Neural cell (in vitro differentiated cells): ENCODE measurements around the gene FFAR3. TPM values are rescaled to one million over a fixed set of nuclear protein-coding genes. Genes with fewer than 3 reads are reported as not detected.

Experiments
- H2AFZ ChIP-seq: fragments of 200-600, 300-800 bp; sonication (generic), shearing (Covaris generic); 2 replicates; pipeline ENCODE4 v1.6.0; 2014; ENCODE audit warnings: low read depth, mild to moderate bottlenecking, antibody characterized with exemption, low read length, moderate library complexity
- H3F3A ChIP-seq: fragments of 200-600 bp; shearing (Covaris generic); 2 replicates; pipeline ENCODE4 v1.6.1; 2016; ENCODE audit warnings: mild to moderate bottlenecking, moderate library complexity, mixed read lengths, antibody characterized with exemption, low read length; ENCODE audit not compliant: insufficient read depth, poor library complexity, severe bottlenecking
- H3K27ac ChIP-seq: fragments of 200-600, 300-800 bp; sonication (generic), shearing (Covaris generic); 2 replicates; pipeline ENCODE4 v1.5.1; 2014; ENCODE audit warnings: mild to moderate bottlenecking, low read length, moderate library complexity
- H3K27me3 ChIP-seq: fragments of 300-800, 200-600 bp; sonication (generic), shearing (Covaris generic); 2 replicates; pipeline ENCODE4 v1.6.0; 2014; ENCODE audit warnings: mild to moderate bottlenecking, low read depth, low read length, moderate library complexity; ENCODE audit not compliant: insufficient read depth
- H3K36me3 ChIP-seq: fragments of 300-800, 200-600 bp; sonication (generic), shearing (Covaris generic); 2 replicates; pipeline ENCODE4 v1.5.1; 2014; ENCODE audit warnings: mild to moderate bottlenecking, antibody characterized with exemption, low read length, moderate library complexity; ENCODE audit not compliant: insufficient read depth
- H3K4me2 ChIP-seq: fragments of 300-800, 200-600 bp; sonication (generic), shearing (Covaris generic); 2 replicates; pipeline ENCODE4 v1.6.0; 2014; ENCODE audit warnings: mild to moderate bottlenecking, low read length
- H3K4me3 ChIP-seq: fragments of 300-800, 200-600 bp; sonication (generic), shearing (Covaris generic); 2 replicates; pipeline ENCODE4 v1.5.1; 2014; ENCODE audit warnings: mild to moderate bottlenecking, low read length, moderate library complexity
- H3K79me2 ChIP-seq: fragments of 200-600 bp; shearing (Covaris generic); replicated peaks from 2 replicates; pipeline ENCODE4 v1.6.0; 2014; ENCODE audit warnings: mild to moderate bottlenecking, low read length, moderate library complexity; ENCODE audit not compliant: insufficient read depth
- H3K9ac ChIP-seq: fragments of 300-800, 200-600 bp; sonication (generic), shearing (Covaris generic); 2 replicates; pipeline ENCODE4 v1.6.1; 2016; ENCODE audit warnings: mild to moderate bottlenecking, low read length, mixed read lengths
- H3K9me2 ChIP-seq: fragments of 200-600 bp; shearing (Covaris generic); 2 replicates; pipeline ENCODE4 v1.6.1; 2016; ENCODE audit warnings: mild to moderate bottlenecking, low read length, mixed read lengths; ENCODE audit not compliant: insufficient read depth
- H3K9me3 ChIP-seq: fragments of 200-600, 300-800 bp; sonication (generic), shearing (Covaris generic); 2 replicates; pipeline ENCODE4 v1.6.1; 2016; ENCODE audit warnings: mild to moderate bottlenecking, mixed run types, low read length, moderate library complexity, mixed read lengths
- H4K20me1 ChIP-seq: fragments of 200-600 bp; shearing (Covaris generic); 2 replicates; pipeline ENCODE4 v1.6.1; 2016; ENCODE audit warnings: mild to moderate bottlenecking, mixed run types; ENCODE audit not compliant: insufficient read depth
- EP300 ChIP-seq: fragments of 450-650 bp; conservative IDR thresholded peaks from 2 replicates; pipeline ENCODE4 v1.6.1; 2014; ENCODE audit warnings: antibody characterized with exemption, mild to moderate bottlenecking, moderate library complexity; ENCODE audit not compliant: poor library complexity, severe bottlenecking
- EZH2 ChIP-seq: fragments of 200-600, 300-800 bp; shearing (Covaris generic), sonication (generic); IDR thresholded peaks from 2 replicates; pipeline ENCODE4 v1.6.1; 2014; ENCODE audit warnings: antibody characterized with exemption, low read length, borderline replicate concordance, mild to moderate bottlenecking; ENCODE audit not compliant: insufficient read depth, poor library complexity, severe bottlenecking
- MXI1 ChIP-seq: fragments of 450-650 bp; conservative IDR thresholded peaks from 2 replicates; pipeline ENCODE4 v1.6.1; 2014; ENCODE audit warnings: antibody characterized with exemption, mild to moderate bottlenecking; ENCODE audit not compliant: poor library complexity, severe bottlenecking
- POLR2AphosphoS5 ChIP-seq: IDR thresholded peaks from 2 replicates; pipeline ENCODE4 v1.6.1; 2012
- RAD21 ChIP-seq: fragments of 450-650 bp; conservative IDR thresholded peaks from 2 replicates; pipeline ENCODE4 v1.6.1; 2014; ENCODE audit warnings: antibody characterized with exemption, mild to moderate bottlenecking, moderate library complexity
- SMC3 ChIP-seq: fragments of 450-650 bp; conservative IDR thresholded peaks from 2 replicates; pipeline ENCODE4 v1.6.1; 2014; ENCODE audit warnings: antibody characterized with exemption, mild to moderate bottlenecking, moderate library complexity; ENCODE audit not compliant: poor library complexity
- TAF1 ChIP-seq: IDR thresholded peaks from 2 replicates; pipeline ENCODE4 v1.6.1; 2012; ENCODE audit warnings: low read depth
- polyA plus RNA-seq: library from polyadenylated mRNA; depleted of rRNA; stranded (reverse); fragments of >200 nt; gene quantifications from 2 replicates; pipeline ENCODE4 v1.2.3, GENCODE V29; 2014
- TF ChIP-seq, protein P1 (sequence below): IDR thresholded peaks from 2 replicates; pipeline ENCODE4 v1.6.1; 2012; ENCODE audit warnings: borderline replicate concordance
- TF ChIP-seq, protein P2 (sequence below): fragments of 450-650 bp; IDR thresholded peaks from 2 replicates; pipeline ENCODE4 v1.5.1; 2014; ENCODE audit warnings: antibody characterized with exemption, mild to moderate bottlenecking, moderate library complexity; ENCODE audit not compliant: poor library complexity, severe bottlenecking

The FFAR3 gene
- polyA plus RNA-seq, 1 donor from 2014 or later: not detected

DNA sequence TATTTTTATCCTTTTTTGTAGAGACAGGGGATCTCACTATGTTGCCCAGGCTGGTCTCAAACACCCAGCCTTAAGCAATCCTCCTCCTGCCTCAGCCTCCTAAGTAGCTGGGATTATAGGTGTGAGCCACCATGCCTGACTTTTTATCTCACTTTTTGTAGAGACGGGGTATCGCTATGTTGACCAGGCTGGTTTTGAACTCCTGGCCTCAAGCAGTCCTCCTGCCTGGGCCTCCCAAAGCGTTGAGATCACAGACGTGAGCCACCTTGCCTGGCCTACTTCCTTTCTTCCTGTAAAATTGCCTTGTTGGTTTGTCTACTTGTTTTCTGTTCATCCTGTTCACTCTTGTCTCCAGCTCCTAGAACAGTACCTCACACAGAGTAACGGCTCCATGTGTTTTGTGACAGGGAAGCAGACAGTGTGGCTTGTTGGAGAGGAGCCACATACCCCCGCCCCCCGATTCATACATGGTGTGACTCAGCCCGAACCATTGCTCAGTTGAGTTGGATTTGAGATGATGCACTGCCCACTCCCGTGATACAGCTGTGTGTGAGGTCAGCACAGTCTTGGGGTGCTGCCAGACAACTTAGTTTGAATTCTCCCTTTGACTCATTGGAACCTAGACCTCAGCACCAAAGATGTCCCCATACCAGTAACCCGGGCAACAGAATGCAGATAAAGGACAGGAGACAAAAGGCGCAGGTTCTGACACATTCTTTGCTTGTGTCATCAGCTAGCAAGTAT, 46.8 kb downstream of the FFAR3 start:
- no peak overlapping the region for H2AFZ ChIP-seq
- no peaks in the 10 kb centered on the region for H3K36me3 ChIP-seq
- H3K9me2 ChIP-seq: no peaks in the 10 kb centered on the region
- no peak overlapping the region for H3K27ac ChIP-seq
- no peaks in the 10 kb centered on the region for H3F3A ChIP-seq
- H3K79me2 ChIP-seq: no peaks in the 10 kb centered on the region
- no peak overlapping the region for H3K4me3 ChIP-seq
- H3K27me3 ChIP-seq: no peaks in the 10 kb centered on the region
- H3K9me3 ChIP-seq: no peaks in the 10 kb centered on the region
- H4K20me1 ChIP-seq: no peaks in the 10 kb centered on the region
- H3K9ac ChIP-seq: no peak overlapping the region
- no peak overlapping the region for H3K4me2 ChIP-seq
- TF ChIP-seq RAD21: no peak
- TF ChIP-seq EP300: no peak
- TF ChIP-seq EZH2: no peak
- TF ChIP-seq SMC3: no peak
- TF ChIP-seq, protein P1, sequence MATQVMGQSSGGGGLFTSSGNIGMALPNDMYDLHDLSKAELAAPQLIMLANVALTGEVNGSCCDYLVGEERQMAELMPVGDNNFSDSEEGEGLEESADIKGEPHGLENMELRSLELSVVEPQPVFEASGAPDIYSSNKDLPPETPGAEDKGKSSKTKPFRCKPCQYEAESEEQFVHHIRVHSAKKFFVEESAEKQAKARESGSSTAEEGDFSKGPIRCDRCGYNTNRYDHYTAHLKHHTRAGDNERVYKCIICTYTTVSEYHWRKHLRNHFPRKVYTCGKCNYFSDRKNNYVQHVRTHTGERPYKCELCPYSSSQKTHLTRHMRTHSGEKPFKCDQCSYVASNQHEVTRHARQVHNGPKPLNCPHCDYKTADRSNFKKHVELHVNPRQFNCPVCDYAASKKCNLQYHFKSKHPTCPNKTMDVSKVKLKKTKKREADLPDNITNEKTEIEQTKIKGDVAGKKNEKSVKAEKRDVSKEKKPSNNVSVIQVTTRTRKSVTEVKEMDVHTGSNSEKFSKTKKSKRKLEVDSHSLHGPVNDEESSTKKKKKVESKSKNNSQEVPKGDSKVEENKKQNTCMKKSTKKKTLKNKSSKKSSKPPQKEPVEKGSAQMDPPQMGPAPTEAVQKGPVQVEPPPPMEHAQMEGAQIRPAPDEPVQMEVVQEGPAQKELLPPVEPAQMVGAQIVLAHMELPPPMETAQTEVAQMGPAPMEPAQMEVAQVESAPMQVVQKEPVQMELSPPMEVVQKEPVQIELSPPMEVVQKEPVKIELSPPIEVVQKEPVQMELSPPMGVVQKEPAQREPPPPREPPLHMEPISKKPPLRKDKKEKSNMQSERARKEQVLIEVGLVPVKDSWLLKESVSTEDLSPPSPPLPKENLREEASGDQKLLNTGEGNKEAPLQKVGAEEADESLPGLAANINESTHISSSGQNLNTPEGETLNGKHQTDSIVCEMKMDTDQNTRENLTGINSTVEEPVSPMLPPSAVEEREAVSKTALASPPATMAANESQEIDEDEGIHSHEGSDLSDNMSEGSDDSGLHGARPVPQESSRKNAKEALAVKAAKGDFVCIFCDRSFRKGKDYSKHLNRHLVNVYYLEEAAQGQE: no peak
- TF ChIP-seq, protein P2, sequence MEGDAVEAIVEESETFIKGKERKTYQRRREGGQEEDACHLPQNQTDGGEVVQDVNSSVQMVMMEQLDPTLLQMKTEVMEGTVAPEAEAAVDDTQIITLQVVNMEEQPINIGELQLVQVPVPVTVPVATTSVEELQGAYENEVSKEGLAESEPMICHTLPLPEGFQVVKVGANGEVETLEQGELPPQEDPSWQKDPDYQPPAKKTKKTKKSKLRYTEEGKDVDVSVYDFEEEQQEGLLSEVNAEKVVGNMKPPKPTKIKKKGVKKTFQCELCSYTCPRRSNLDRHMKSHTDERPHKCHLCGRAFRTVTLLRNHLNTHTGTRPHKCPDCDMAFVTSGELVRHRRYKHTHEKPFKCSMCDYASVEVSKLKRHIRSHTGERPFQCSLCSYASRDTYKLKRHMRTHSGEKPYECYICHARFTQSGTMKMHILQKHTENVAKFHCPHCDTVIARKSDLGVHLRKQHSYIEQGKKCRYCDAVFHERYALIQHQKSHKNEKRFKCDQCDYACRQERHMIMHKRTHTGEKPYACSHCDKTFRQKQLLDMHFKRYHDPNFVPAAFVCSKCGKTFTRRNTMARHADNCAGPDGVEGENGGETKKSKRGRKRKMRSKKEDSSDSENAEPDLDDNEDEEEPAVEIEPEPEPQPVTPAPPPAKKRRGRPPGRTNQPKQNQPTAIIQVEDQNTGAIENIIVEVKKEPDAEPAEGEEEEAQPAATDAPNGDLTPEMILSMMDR: no peak
- no peak for TF ChIP-seq MXI1
- TF ChIP-seq POLR2AphosphoS5: no peak
- TF ChIP-seq TAF1: no peak

DNA sequence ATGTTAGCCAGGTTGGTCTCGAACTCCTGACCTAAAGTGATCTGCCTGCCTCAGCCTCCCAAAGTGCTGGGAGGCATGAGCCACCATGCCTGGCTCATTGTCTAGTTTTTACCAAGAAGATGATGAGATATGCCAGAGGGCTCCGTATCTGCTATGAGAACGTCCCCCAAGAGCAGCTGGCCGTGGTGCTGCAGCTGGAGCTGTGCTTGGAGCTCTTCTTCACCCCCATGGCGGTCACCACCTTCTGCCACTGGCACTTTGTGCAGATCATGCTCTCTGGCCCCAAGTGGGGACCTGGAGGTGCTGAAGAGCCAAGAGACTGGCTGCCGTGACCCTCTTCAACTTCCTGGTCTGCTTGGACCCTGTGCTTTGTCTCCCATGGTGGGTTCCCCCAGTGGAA, 49.4 kb downstream of the FFAR3 start:
- Histone ChIP-seq H3K36me3 (no peaks in the 10 kb centered on the region), H3F3A (no peaks in the 10 kb centered on the region), H3K27me3 (no peaks in the 10 kb centered on the region), H3K9me2 (no peaks in the 10 kb centered on the region), H3K27ac (no peak overlapping the region), H3K9ac (no peak overlapping the region), H2AFZ (no peak overlapping the region), H3K4me2 (no peak overlapping the region), H3K9me3 (no peaks in the 10 kb centered on the region), H3K79me2 (no peaks in the 10 kb centered on the region), H3K4me3 (no peak overlapping the region), H4K20me1 (no peaks in the 10 kb centered on the region)
- TF ChIP-seq RAD21: no peak
- TF ChIP-seq, protein P1: no peak
- TF ChIP-seq, protein P2: no peak
- no peak for TF ChIP-seq SMC3
- TF ChIP-seq TAF1: no peak
- no peak for TF ChIP-seq EZH2
- no peak for TF ChIP-seq EP300
- no peak for TF ChIP-seq MXI1
- TF ChIP-seq POLR2AphosphoS5: no peak
